ENCODE results near the gene SERPINA5. TPM values are rescaled to one million over a fixed set of nuclear protein-coding genes. Genes with fewer than 3 reads are reported as not detected.
A peak's percentile ranks its signal among the peaks of the same experiment; 100 is the strongest.

Gene SERPINA5
- total RNA-seq, 1 experiment from 2014 or later: 1.5 TPM

DNA sequence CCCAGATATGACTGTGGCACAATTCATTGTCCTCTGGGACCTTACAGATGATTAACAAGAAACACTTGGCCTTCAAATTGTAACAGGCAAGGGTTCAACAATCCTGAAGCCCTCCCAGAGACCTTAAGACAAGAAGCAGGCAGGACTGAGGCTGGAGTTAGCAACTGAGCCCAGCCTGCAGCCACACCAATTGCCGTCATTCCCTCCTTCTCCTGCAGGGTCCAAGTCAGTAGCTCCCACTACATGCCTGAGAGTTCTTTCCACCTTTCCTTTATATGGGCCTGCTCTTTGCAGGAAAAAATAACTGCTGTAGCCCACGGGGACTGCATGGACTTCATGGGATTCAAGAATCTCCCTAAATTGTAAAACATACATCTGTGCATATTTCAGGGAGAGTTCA, 22.4 kb upstream of the SERPINA5 start:
- ChIA-PET POLR2A (no interaction called here), CTCF (interaction anchor here (1.0 to 1.3 kb wide), 2 partner anchors 10 to 72 kb away, joined by 5 to 6 read pairs; no protein-coding TSS in a partner anchor)
- DNase-seq (ENCODE audit: low spot score): no peak
- H3K27ac Mint-ChIP-seq: no peak overlapping the region
- no peaks in the 10 kb centered on the region for H3K27me3 Mint-ChIP-seq (ENCODE audit: low read depth)
- H3K4me3 Mint-ChIP-seq: no peak overlapping the region
- TF ChIP-seq GABPB1 (CRISPR knock-in tag; IDR thresholded peaks at IDR 0.05): no peak
- TF ChIP-seq, protein P1, sequence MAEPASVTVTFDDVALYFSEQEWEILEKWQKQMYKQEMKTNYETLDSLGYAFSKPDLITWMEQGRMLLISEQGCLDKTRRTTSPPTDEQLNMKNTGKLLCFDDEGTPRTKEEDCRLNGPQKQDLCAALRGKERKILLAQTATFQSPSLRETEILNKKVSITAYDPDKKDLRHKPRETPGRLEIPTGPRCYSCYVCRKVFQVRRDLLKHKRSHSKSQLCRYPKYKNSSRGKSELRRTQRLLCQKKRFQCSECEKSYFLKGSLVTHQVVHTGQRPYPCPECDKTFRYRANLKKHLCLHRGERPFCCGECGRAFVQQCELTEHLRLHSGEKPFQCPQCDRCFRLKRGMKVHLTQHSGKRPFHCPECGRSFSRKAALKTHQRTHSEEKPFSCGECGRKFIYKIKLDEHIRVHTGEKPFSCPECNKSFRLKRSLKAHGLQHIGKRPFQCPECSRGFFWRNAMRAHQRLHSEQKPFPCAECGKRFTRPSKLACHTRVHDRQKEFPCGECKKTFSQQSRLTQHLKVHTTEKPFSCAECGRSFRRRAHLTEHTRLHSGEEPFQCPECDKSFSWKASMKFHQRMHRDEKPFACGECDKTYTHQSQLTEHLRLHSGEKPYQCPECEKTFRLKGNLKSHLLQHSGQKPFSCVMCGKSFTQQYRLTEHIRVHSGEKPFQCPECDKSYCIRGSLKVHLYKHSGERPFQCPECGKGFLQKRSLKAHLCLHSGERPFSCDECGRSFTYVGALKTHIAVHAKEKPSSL (CRISPR knock-in tag; conservative IDR thresholded peaks at IDR 0.05): no peak
- TF ChIP-seq SP1 (CRISPR knock-in tag; conservative IDR thresholded peaks at IDR 0.05): no peak
- no peak for TF ChIP-seq SMAD3 (CRISPR knock-in tag; IDR thresholded peaks at IDR 0.05; ENCODE audit: borderline replicate concordance)
- TF ChIP-seq, protein P2, sequence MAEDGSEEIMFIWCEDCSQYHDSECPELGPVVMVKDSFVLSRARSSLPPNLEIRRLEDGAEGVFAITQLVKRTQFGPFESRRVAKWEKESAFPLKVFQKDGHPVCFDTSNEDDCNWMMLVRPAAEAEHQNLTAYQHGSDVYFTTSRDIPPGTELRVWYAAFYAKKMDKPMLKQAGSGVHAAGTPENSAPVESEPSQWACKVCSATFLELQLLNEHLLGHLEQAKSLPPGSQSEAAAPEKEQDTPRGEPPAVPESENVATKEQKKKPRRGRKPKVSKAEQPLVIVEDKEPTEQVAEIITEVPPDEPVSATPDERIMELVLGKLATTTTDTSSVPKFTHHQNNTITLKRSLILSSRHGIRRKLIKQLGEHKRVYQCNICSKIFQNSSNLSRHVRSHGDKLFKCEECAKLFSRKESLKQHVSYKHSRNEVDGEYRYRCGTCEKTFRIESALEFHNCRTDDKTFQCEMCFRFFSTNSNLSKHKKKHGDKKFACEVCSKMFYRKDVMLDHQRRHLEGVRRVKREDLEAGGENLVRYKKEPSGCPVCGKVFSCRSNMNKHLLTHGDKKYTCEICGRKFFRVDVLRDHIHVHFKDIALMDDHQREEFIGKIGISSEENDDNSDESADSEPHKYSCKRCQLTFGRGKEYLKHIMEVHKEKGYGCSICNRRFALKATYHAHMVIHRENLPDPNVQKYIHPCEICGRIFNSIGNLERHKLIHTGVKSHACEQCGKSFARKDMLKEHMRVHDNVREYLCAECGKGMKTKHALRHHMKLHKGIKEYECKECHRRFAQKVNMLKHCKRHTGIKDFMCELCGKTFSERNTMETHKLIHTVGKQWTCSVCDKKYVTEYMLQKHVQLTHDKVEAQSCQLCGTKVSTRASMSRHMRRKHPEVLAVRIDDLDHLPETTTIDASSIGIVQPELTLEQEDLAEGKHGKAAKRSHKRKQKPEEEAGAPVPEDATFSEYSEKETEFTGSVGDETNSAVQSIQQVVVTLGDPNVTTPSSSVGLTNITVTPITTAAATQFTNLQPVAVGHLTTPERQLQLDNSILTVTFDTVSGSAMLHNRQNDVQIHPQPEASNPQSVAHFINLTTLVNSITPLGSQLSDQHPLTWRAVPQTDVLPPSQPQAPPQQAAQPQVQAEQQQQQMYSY (CRISPR knock-in tag; IDR thresholded peaks at IDR 0.05): no peak
- TF ChIP-seq, protein P3, sequence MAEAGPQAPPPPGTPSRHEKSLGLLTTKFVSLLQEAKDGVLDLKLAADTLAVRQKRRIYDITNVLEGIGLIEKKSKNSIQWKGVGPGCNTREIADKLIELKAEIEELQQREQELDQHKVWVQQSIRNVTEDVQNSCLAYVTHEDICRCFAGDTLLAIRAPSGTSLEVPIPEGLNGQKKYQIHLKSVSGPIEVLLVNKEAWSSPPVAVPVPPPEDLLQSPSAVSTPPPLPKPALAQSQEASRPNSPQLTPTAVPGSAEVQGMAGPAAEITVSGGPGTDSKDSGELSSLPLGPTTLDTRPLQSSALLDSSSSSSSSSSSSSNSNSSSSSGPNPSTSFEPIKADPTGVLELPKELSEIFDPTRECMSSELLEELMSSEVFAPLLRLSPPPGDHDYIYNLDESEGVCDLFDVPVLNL (CRISPR knock-in tag; IDR thresholded peaks at IDR 0.05; ENCODE audit: borderline replicate concordance, low read depth): no peak
- TF ChIP-seq, protein P4, sequence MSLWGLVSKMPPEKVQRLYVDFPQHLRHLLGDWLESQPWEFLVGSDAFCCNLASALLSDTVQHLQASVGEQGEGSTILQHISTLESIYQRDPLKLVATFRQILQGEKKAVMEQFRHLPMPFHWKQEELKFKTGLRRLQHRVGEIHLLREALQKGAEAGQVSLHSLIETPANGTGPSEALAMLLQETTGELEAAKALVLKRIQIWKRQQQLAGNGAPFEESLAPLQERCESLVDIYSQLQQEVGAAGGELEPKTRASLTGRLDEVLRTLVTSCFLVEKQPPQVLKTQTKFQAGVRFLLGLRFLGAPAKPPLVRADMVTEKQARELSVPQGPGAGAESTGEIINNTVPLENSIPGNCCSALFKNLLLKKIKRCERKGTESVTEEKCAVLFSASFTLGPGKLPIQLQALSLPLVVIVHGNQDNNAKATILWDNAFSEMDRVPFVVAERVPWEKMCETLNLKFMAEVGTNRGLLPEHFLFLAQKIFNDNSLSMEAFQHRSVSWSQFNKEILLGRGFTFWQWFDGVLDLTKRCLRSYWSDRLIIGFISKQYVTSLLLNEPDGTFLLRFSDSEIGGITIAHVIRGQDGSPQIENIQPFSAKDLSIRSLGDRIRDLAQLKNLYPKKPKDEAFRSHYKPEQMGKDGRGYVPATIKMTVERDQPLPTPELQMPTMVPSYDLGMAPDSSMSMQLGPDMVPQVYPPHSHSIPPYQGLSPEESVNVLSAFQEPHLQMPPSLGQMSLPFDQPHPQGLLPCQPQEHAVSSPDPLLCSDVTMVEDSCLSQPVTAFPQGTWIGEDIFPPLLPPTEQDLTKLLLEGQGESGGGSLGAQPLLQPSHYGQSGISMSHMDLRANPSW (CRISPR knock-in tag; conservative IDR thresholded peaks at IDR 0.05; ENCODE audit: low read depth): no peak
- TF ChIP-seq, protein P5, sequence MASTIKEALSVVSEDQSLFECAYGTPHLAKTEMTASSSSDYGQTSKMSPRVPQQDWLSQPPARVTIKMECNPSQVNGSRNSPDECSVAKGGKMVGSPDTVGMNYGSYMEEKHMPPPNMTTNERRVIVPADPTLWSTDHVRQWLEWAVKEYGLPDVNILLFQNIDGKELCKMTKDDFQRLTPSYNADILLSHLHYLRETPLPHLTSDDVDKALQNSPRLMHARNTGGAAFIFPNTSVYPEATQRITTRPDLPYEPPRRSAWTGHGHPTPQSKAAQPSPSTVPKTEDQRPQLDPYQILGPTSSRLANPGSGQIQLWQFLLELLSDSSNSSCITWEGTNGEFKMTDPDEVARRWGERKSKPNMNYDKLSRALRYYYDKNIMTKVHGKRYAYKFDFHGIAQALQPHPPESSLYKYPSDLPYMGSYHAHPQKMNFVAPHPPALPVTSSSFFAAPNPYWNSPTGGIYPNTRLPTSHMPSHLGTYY (CRISPR knock-in tag; IDR thresholded peaks at IDR 0.05): no peak
- TF ChIP-seq, protein P6, sequence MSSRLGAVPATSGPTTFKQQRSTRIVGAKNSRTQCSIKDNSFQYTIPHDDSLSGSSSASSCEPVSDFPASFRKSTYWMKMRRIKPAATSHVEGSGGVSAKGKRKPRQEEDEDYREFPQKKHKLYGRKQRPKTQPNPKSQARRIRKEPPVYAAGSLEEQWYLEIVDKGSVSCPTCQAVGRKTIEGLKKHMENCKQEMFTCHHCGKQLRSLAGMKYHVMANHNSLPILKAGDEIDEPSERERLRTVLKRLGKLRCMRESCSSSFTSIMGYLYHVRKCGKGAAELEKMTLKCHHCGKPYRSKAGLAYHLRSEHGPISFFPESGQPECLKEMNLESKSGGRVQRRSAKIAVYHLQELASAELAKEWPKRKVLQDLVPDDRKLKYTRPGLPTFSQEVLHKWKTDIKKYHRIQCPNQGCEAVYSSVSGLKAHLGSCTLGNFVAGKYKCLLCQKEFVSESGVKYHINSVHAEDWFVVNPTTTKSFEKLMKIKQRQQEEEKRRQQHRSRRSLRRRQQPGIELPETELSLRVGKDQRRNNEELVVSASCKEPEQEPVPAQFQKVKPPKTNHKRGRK (CRISPR knock-in tag; IDR thresholded peaks at IDR 0.05; ENCODE audit: borderline replicate concordance): no peak
- no peak for TF ChIP-seq IRF2 (CRISPR knock-in tag; IDR thresholded peaks at IDR 0.05; ENCODE audit: borderline replicate concordance, low read depth)
- no peak for TF ChIP-seq SMAD4 (CRISPR knock-in tag; IDR thresholded peaks at IDR 0.05)
- TF ChIP-seq ESRRA (CRISPR knock-in tag; IDR thresholded peaks at IDR 0.05; ENCODE audit: borderline replicate concordance): no peak
- H3K4me1 Mint-ChIP-seq: peaks cover 3% of the 10 kb centered on the region; the same call in 1 of the 2 replicates
- ATAC-seq: peak; percentile 50
- peaks cover 37% of the 10 kb centered on the region for H3K9me3 Mint-ChIP-seq
- H3K36me3 Mint-ChIP-seq: peaks cover 15% of the 10 kb centered on the region

Measured in WTC11 (cell line).